C4-2B (cell line): ENCODE data around the gene SLC24A3.

Source experiments
- ZFX ChIP-seq: fragments of 450-650 bp; IDR thresholded peaks from 2 replicates; pipeline ENCODE4 v1.6.1; 2017
- TF ChIP-seq, protein P1 (sequence below): fragments of 450-650 bp; conservative IDR thresholded peaks from 2 replicates; pipeline ENCODE4 v1.5.1; 2017; ENCODE audit warnings: mild to moderate bottlenecking

DNA sequence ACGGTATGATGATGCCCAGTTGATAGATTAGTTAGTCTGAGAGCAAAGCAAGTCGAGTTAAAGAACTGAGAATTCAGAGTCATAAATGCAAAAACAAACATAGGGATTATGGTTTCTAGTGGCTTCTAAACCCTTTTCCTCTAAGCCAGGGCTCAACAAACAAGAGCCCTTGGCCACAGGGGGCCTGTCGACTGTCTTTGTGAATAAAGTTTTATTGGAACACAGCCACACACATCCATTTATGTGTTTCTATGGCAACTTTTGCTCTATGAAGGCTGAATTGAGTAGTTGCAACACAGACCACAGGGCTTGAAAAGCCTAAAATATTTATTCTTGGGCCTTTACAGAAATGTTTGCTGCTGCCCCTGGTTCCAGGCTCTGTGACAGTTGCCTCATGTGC, 76.2 kb downstream of the SLC24A3 start:
- TF ChIP-seq ZFX: no peak
- TF ChIP-seq, protein P1, sequence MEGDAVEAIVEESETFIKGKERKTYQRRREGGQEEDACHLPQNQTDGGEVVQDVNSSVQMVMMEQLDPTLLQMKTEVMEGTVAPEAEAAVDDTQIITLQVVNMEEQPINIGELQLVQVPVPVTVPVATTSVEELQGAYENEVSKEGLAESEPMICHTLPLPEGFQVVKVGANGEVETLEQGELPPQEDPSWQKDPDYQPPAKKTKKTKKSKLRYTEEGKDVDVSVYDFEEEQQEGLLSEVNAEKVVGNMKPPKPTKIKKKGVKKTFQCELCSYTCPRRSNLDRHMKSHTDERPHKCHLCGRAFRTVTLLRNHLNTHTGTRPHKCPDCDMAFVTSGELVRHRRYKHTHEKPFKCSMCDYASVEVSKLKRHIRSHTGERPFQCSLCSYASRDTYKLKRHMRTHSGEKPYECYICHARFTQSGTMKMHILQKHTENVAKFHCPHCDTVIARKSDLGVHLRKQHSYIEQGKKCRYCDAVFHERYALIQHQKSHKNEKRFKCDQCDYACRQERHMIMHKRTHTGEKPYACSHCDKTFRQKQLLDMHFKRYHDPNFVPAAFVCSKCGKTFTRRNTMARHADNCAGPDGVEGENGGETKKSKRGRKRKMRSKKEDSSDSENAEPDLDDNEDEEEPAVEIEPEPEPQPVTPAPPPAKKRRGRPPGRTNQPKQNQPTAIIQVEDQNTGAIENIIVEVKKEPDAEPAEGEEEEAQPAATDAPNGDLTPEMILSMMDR: no peak
